Measurements from ENCODE around the gene PI4KB. TPM values are rescaled to one million over a fixed set of nuclear protein-coding genes. Genes with fewer than 3 reads are reported as not detected.

The PI4KB gene
- total and polyA plus RNA-seq, 9 of the 15 experiments (the other 6 are each of a cell fraction or from before 2014, with no cell fraction given), result 3.1 to 65.4 (median 45.1) TPM

DNA sequence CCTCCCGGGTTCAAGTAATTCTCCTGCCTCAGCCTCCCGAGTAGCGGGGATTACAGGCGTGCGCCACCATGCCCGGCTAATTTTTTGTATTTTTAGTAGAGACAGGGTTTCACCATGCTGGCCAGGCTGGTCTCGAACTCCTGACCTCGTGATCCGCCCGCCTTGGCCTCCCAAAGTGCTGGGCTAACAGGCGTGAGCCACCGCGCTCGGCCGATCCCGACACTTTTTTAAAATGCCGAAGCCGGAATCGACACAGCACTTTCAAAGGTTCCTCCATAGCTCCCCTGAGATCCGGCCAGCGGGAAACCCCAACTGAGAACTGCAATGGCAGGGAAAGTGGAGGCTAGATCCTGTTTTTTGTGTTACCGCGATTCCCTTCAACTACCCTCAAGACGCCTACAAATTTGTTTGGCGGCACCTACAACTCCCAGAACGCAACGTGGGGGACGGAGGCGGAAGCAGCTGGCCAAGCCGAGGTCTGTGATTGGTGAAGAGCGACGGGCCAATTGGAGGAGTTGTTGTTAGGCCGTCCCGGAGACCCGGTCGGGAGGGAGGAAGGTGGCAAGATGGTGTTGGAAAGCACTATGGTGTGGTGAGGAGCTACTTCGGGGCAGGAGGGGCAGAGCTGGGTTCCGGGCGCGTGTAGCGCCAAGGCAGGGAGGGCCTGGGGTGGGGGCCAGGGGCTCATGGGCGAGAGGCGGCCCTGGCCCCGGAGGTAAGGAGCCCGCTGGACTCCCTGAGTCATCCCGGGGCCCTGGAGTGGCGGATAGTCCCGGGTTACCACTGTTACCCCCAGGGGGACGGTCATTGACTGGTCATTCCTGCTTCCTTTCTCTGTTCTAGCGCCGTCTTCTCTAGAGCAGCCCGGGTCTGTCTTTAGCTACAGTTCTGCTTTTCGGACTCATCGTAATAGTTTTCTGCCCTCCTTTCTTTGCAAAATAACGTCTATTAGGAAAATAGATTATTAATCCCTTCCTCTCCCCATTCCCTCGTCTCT is 72.7 kb downstream of the PI4KB start, which contains the start of gene PSMD4 (continued):
- TF ChIP-seq JUN (IDR thresholded peaks at IDR 0.05; ENCODE audit: borderline replicate concordance, low read depth, low read length) (no peak; the same call in 1 of the 2 replicates), JUN (CRISPR knock-in tag; IDR thresholded peaks at IDR 0.05; ENCODE audit: borderline replicate concordance) (no peak), HMGN3 (IDR thresholded peaks at IDR 0.05; ENCODE audit: borderline replicate concordance, extremely low read depth, insufficient read length, low read depth, low read length) (no peak), TEAD1 (CRISPR knock-in tag; IDR thresholded peaks at IDR 0.05) (peak in 1 of 2 experiments; percentile 19; a peak in 1 of 4 replicates), ZBTB17 (CRISPR knock-in tag; IDR thresholded peaks at IDR 0.05) (0 out of 2 replicates have a peak, but pooled peaks have one; percentile 24), RBM39 (optimal IDR thresholded peaks at IDR 0.05; ENCODE audit: low read depth, low read length) (no peak), NR2C2 (CRISPR knock-in tag; IDR thresholded peaks at IDR 0.05) (no peak; the same call in 1 of the 2 replicates), NR2C2 (tag; IDR thresholded peaks at IDR 0.05) (peak; percentile 74), SIN3A (IDR thresholded peaks at IDR 0.05; ENCODE audit: borderline replicate concordance in 2 of 2, control insufficient read depth in 1 of 2, low read depth in 2 of 2, low read length in 2 of 2) (peak in 1 of 2 experiments; percentile 74; a peak in 2 of 4 replicates), ZNF695 (CRISPR knock-in tag; IDR thresholded peaks at IDR 0.05) (no peak), NCOA1 (IDR thresholded peaks at IDR 0.05; ENCODE audit: low read depth) (peak; percentile 16; the same call in 1 of the 2 replicates), PRMT5 (CRISPR knock-in tag; IDR thresholded peaks at IDR 0.05) (no peak), ZKSCAN1 (IDR thresholded peaks at IDR 0.05; ENCODE audit: low read depth, low read length) (no peak), CBX8 (IDR thresholded peaks at IDR 0.05; ENCODE audit: borderline replicate concordance, extremely low read depth, low read depth, low read length, poor library complexity, severe bottlenecking) (no peak), CHD2 (IDR thresholded peaks at IDR 0.05; ENCODE audit: low read depth, low read length) (peak; percentile 78), NUFIP1 (IDR thresholded peaks at IDR 0.05; ENCODE audit: partially characterized antibody) (no peak), KLF13 (tag; IDR thresholded peaks at IDR 0.05; ENCODE audit: borderline replicate concordance, low read depth) (no peak), POLR2A (conservative IDR thresholded peaks at IDR 0.05) (peak; percentile 98), SPI1 (IDR thresholded peaks at IDR 0.05; ENCODE audit: borderline replicate concordance, low read depth, low read length) (no peak), DMBX1 (CRISPR knock-in tag; IDR thresholded peaks at IDR 0.05; ENCODE audit: borderline replicate concordance) (no peak), POLR3G (IDR thresholded peaks at IDR 0.05; ENCODE audit: extremely low read depth, insufficient read length, insufficient replicate concordance) (no peak)
- TF ChIP-seq, protein P1, sequence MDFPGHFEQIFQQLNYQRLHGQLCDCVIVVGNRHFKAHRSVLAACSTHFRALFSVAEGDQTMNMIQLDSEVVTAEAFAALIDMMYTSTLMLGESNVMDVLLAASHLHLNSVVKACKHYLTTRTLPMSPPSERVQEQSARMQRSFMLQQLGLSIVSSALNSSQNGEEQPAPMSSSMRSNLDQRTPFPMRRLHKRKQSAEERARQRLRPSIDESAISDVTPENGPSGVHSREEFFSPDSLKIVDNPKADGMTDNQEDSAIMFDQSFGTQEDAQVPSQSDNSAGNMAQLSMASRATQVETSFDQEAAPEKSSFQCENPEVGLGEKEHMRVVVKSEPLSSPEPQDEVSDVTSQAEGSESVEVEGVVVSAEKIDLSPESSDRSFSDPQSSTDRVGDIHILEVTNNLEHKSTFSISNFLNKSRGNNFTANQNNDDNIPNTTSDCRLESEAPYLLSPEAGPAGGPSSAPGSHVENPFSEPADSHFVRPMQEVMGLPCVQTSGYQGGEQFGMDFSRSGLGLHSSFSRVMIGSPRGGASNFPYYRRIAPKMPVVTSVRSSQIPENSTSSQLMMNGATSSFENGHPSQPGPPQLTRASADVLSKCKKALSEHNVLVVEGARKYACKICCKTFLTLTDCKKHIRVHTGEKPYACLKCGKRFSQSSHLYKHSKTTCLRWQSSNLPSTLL (IDR thresholded peaks at IDR 0.05), result no peak; the same call in 1 of the 2 replicates
- TF ChIP-seq, protein P2, sequence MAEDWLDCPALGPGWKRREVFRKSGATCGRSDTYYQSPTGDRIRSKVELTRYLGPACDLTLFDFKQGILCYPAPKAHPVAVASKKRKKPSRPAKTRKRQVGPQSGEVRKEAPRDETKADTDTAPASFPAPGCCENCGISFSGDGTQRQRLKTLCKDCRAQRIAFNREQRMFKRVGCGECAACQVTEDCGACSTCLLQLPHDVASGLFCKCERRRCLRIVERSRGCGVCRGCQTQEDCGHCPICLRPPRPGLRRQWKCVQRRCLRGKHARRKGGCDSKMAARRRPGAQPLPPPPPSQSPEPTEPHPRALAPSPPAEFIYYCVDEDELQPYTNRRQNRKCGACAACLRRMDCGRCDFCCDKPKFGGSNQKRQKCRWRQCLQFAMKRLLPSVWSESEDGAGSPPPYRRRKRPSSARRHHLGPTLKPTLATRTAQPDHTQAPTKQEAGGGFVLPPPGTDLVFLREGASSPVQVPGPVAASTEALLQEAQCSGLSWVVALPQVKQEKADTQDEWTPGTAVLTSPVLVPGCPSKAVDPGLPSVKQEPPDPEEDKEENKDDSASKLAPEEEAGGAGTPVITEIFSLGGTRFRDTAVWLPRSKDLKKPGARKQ (CRISPR knock-in tag; IDR thresholded peaks at IDR 0.05), result peak; percentile 99
